Activated T-cell treated with anti-CD3 and anti-CD28 coated beads, Interleukin-2, amount 50 U/mL, for 24 hours (primary cell): ENCODE data around the gene CD46.
A peak's percentile ranks its signal among the peaks of the same experiment; 100 is the strongest.
"Not testable (repeated sequence)": the region's sequence is repeated elsewhere in the genome, so short reads cannot be mapped to it uniquely, and the experiment has no call there.

Experiments
- DNase-seq: peaks from one replicate; pipeline ENCODE4 v3.0.0-alpha.2; 2020
- H3K27ac Mint-ChIP-seq: 2 replicates; pipeline ENCODE4 v1.8.0; 2020; ENCODE audit warnings: mild to moderate bottlenecking, mixed read lengths
- H3K27me3 Mint-ChIP-seq: 2 replicates; pipeline ENCODE4 v1.8.0; 2020; ENCODE audit warnings: mixed read lengths
- H3K36me3 Mint-ChIP-seq: 2 replicates; pipeline ENCODE4 v1.8.0; 2020; ENCODE audit warnings: low read depth, mixed read lengths
- H3K4me1 Mint-ChIP-seq: 2 replicates; pipeline ENCODE4 v1.8.0; 2020; ENCODE audit warnings: low read depth, mixed read lengths
- H3K4me3 Mint-ChIP-seq: 2 replicates; pipeline ENCODE4 v1.8.0; 2020; ENCODE audit warnings: mild to moderate bottlenecking, moderate library complexity, mixed read lengths
- H3K9me3 Mint-ChIP-seq: 2 replicates; pipeline ENCODE4 v1.8.0; 2020; ENCODE audit warnings: mixed read lengths

Gene CD46

GRCh38 chr1:207763091-207763490, 11.2 kb downstream of the CD46 start:
- no peak for DNase-seq
- no peak overlapping the region for H3K4me3 Mint-ChIP-seq
- H3K36me3 Mint-ChIP-seq: peaks cover 96% of the 10 kb centered on the region
- H3K4me1 Mint-ChIP-seq: peaks cover 6% of the 10 kb centered on the region
- H3K27ac Mint-ChIP-seq: no peak overlapping the region
- no peaks in the 10 kb centered on the region for H3K27me3 Mint-ChIP-seq
- no peaks in the 10 kb centered on the region for H3K9me3 Mint-ChIP-seq

- no peaks in the 10 kb centered on the region for H3K27me3 Mint-ChIP-seq
- peaks cover 2% of the 10 kb centered on the region for H3K4me1 Mint-ChIP-seq
- H3K9me3 Mint-ChIP-seq: no peaks in the 10 kb centered on the region
- no peak overlapping the region for H3K27ac Mint-ChIP-seq
- no peak overlapping the region for H3K4me3 Mint-ChIP-seq
- no peak for DNase-seq
- peaks cover 97% of the 10 kb centered on the region for H3K36me3 Mint-ChIP-seq
Measured at GRCh38 chr1:207763972-207764371, 12.1 kb downstream of the CD46 start.

GRCh38 chr1:207766569-207766968, 14.7 kb downstream of the CD46 start:
- Mint-ChIP-seq H3K36me3 (peaks cover 96% of the 10 kb centered on the region), H3K27ac (peak overlapping the region; percentile 33), H3K4me1 (peaks cover 2% of the 10 kb centered on the region), H3K27me3 (no peaks in the 10 kb centered on the region), H3K9me3 (peaks cover 2% of the 10 kb centered on the region), H3K4me3 (no peak overlapping the region)
- DNase-seq: no peak

GRCh38 chr1:207770514-207770913, 18.7 kb downstream of the CD46 start:
- H3K4me3 Mint-ChIP-seq, H3K27ac Mint-ChIP-seq, H3K27me3 Mint-ChIP-seq, H3K9me3 Mint-ChIP-seq, DNase-seq: not testable (repeated sequence)
- Mint-ChIP-seq H3K4me1 (peaks cover 26% of the 10 kb centered on the region), H3K36me3 (peaks cover 97% of the 10 kb centered on the region)

GRCh38 chr1:207776045-207776444, 24.2 kb downstream of the CD46 start:
- DNase-seq, H3K9me3 Mint-ChIP-seq, H3K27me3 Mint-ChIP-seq, H3K4me3 Mint-ChIP-seq, H3K27ac Mint-ChIP-seq: not testable (repeated sequence)
- Mint-ChIP-seq H3K36me3 (peaks cover 97% of the 10 kb centered on the region), H3K4me1 (peaks cover 40% of the 10 kb centered on the region)

- peaks cover 37% of the 10 kb centered on the region for H3K4me1 Mint-ChIP-seq
- not testable (repeated sequence) for H3K4me3 Mint-ChIP-seq, H3K27ac Mint-ChIP-seq, H3K9me3 Mint-ChIP-seq, DNase-seq, H3K27me3 Mint-ChIP-seq
- peaks cover 93% of the 10 kb centered on the region for H3K36me3 Mint-ChIP-seq
Measured at GRCh38 chr1:207777412-207777811, 25.6 kb downstream of the CD46 start.

GRCh38 chr1:207779008-207779407, 27.2 kb downstream of the CD46 start:
- Mint-ChIP-seq H3K27ac (no peak overlapping the region), H3K27me3 (no peaks in the 10 kb centered on the region), H3K4me1 (peaks cover 25% of the 10 kb centered on the region), H3K4me3 (no peak overlapping the region), H3K36me3 (peaks cover 86% of the 10 kb centered on the region), H3K9me3 (peaks cover 8% of the 10 kb centered on the region)
- DNase-seq: no peak

- no peak for DNase-seq
- H3K27ac Mint-ChIP-seq: no peak overlapping the region
- peaks cover 86% of the 10 kb centered on the region for H3K36me3 Mint-ChIP-seq
- peaks cover 22% of the 10 kb centered on the region for H3K4me1 Mint-ChIP-seq
- H3K27me3 Mint-ChIP-seq: no peaks in the 10 kb centered on the region
- H3K4me3 Mint-ChIP-seq: no peak overlapping the region
- H3K9me3 Mint-ChIP-seq: peaks cover 8% of the 10 kb centered on the region
Measured at GRCh38 chr1:207781312-207781711, 29.5 kb downstream of the CD46 start.

- H3K4me3 Mint-ChIP-seq: no peak overlapping the region
- no peak overlapping the region for H3K27ac Mint-ChIP-seq
- DNase-seq: no peak
- no peaks in the 10 kb centered on the region for H3K27me3 Mint-ChIP-seq
- H3K9me3 Mint-ChIP-seq: no peaks in the 10 kb centered on the region
- H3K4me1 Mint-ChIP-seq: no peaks in the 10 kb centered on the region
- H3K36me3 Mint-ChIP-seq: peaks cover 85% of the 10 kb centered on the region
Measured at GRCh38 chr1:207787776-207788175, 35.9 kb downstream of the CD46 start.

- DNase-seq: no peak
- H3K27me3 Mint-ChIP-seq: no peaks in the 10 kb centered on the region
- H3K4me1 Mint-ChIP-seq: no peaks in the 10 kb centered on the region
- no peak overlapping the region for H3K27ac Mint-ChIP-seq
- H3K9me3 Mint-ChIP-seq: no peaks in the 10 kb centered on the region
- peaks cover 86% of the 10 kb centered on the region for H3K36me3 Mint-ChIP-seq
- no peak overlapping the region for H3K4me3 Mint-ChIP-seq
Measured at GRCh38 chr1:207789386-207789785, 37.5 kb downstream of the CD46 start.

GRCh38 chr1:207789792-207790787, 38.2 kb downstream of the CD46 start:
- Mint-ChIP-seq H3K4me3 (no peak overlapping the region), H3K36me3 (peaks cover 83% of the 10 kb centered on the region), H3K27me3 (no peaks in the 10 kb centered on the region), H3K4me1 (no peaks in the 10 kb centered on the region), H3K9me3 (no peaks in the 10 kb centered on the region), H3K27ac (peak overlapping the region; percentile 53)
- no peak for DNase-seq

- DNase-seq: no peak
- no peaks in the 10 kb centered on the region for H3K9me3 Mint-ChIP-seq
- H3K4me3 Mint-ChIP-seq: no peak overlapping the region
- no peaks in the 10 kb centered on the region for H3K4me1 Mint-ChIP-seq
- peaks cover 77% of the 10 kb centered on the region for H3K36me3 Mint-ChIP-seq
- no peaks in the 10 kb centered on the region for H3K27me3 Mint-ChIP-seq
- no peak overlapping the region for H3K27ac Mint-ChIP-seq
Measured at GRCh38 chr1:207791290-207791689, 39.4 kb downstream of the CD46 start.

GRCh38 chr1:207793327-207793726, 41.5 kb downstream of the CD46 start:
- DNase-seq: no peak
- Mint-ChIP-seq H3K36me3 (peaks cover 67% of the 10 kb centered on the region), H3K27ac (peak overlapping the region; percentile 34), H3K9me3 (no peaks in the 10 kb centered on the region), H3K4me3 (no peak overlapping the region), H3K27me3 (no peaks in the 10 kb centered on the region), H3K4me1 (peaks cover 16% of the 10 kb centered on the region)

GRCh38 chr1:207794861-207795260, 43.0 kb downstream of the CD46 start:
- Mint-ChIP-seq H3K36me3 (peaks cover 62% of the 10 kb centered on the region), H3K9me3 (no peaks in the 10 kb centered on the region), H3K27me3 (no peaks in the 10 kb centered on the region), H3K4me3 (no peak overlapping the region), H3K4me1 (peaks cover 31% of the 10 kb centered on the region), H3K27ac (no peak overlapping the region)
- DNase-seq: no peak

GRCh38 chr1:207797229-207797973, 45.5 kb downstream of the CD46 start:
- Mint-ChIP-seq H3K4me3 (no peak overlapping the region), H3K27me3 (no peaks in the 10 kb centered on the region), H3K36me3 (peaks cover 61% of the 10 kb centered on the region), H3K4me1 (peaks cover 35% of the 10 kb centered on the region), H3K27ac (peak overlapping the region; percentile 64), H3K9me3 (no peaks in the 10 kb centered on the region)
- peak; percentile 82 for DNase-seq
